Osteocyte (in vitro differentiated cells): ENCODE measurements around the gene MRI1. TPM values are rescaled to one million over a fixed set of nuclear protein-coding genes. Genes with fewer than 3 reads are reported as not detected.

Experiments
- DNase-seq: peaks from one replicate; pipeline ENCODE4 v3.0.0; 2021; ENCODE audit warnings: mixed read lengths; ENCODE audit not compliant: unreplicated experiment; ENCODE audit errors: extremely low spot score
- H3K27ac Mint-ChIP-seq: one replicate; pipeline ENCODE4 v1.8.0; 2021; ENCODE audit warnings: mild to moderate bottlenecking, mixed read lengths; ENCODE audit not compliant: unreplicated experiment
- H3K27me3 Mint-ChIP-seq: one replicate; pipeline ENCODE4 v1.8.0; 2021; ENCODE audit warnings: mixed read lengths; ENCODE audit not compliant: unreplicated experiment
- H3K36me3 Mint-ChIP-seq: one replicate; pipeline ENCODE4 v1.8.0; 2021; ENCODE audit warnings: mixed read lengths; ENCODE audit not compliant: unreplicated experiment
- H3K4me1 Mint-ChIP-seq: one replicate; pipeline ENCODE4 v1.8.0; 2021; ENCODE audit warnings: mixed read lengths; ENCODE audit not compliant: unreplicated experiment
- H3K4me3 Mint-ChIP-seq: one replicate; pipeline ENCODE4 v1.8.0; 2021; ENCODE audit warnings: mild to moderate bottlenecking, moderate library complexity, mixed read lengths; ENCODE audit not compliant: unreplicated experiment
- H3K9me3 Mint-ChIP-seq: one replicate; pipeline ENCODE4 v1.8.0; 2021; ENCODE audit warnings: mixed read lengths; ENCODE audit not compliant: unreplicated experiment
- total RNA-seq: library from RNA; stranded (reverse); gene quantifications from 2 replicates; pipeline ENCODE4 v1.2.1, GENCODE V29; 2021
- TF ChIP-seq, protein P1 (sequence below): fragments of 200-600 bp; sonication (generic); IDR thresholded peaks from 2 replicates; pipeline ENCODE4 v1.5.0; 2021; ENCODE audit warnings: antibody characterized with exemption, mild to moderate bottlenecking, moderate library complexity

MRI1 gene
- total RNA-seq, 1 donor from 2014 or later, result 22.5 TPM

DNA sequence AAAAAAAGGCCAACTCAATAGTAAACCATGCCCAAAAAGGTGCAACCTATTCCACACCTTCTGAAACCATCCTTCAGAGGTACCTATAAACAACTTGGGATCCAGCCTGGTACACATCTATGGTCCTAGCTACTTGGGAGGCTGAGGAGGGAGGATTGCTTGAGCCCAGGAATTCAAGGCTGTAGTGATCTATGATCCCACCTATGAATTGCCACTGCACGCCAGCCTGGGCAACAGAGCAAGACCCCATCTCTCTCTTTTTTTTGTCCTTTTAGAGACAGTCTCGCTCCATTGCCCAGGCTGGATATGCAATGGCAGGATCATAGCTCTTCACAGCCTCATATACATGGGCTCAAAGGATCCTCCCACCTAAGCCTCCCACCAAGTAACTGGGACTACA, 57.0 kb downstream of the MRI1 start:
- no peak for DNase-seq
- no peaks in the 10 kb centered on the region for H3K27me3 Mint-ChIP-seq
- peaks cover 20% of the 10 kb centered on the region for H3K36me3 Mint-ChIP-seq
- H3K4me1 Mint-ChIP-seq, result peaks cover 8% of the 10 kb centered on the region
- H3K27ac Mint-ChIP-seq, result no peak overlapping the region
- TF ChIP-seq, protein P1, sequence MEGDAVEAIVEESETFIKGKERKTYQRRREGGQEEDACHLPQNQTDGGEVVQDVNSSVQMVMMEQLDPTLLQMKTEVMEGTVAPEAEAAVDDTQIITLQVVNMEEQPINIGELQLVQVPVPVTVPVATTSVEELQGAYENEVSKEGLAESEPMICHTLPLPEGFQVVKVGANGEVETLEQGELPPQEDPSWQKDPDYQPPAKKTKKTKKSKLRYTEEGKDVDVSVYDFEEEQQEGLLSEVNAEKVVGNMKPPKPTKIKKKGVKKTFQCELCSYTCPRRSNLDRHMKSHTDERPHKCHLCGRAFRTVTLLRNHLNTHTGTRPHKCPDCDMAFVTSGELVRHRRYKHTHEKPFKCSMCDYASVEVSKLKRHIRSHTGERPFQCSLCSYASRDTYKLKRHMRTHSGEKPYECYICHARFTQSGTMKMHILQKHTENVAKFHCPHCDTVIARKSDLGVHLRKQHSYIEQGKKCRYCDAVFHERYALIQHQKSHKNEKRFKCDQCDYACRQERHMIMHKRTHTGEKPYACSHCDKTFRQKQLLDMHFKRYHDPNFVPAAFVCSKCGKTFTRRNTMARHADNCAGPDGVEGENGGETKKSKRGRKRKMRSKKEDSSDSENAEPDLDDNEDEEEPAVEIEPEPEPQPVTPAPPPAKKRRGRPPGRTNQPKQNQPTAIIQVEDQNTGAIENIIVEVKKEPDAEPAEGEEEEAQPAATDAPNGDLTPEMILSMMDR, result no peak
- no peak overlapping the region for H3K4me3 Mint-ChIP-seq
- no peaks in the 10 kb centered on the region for H3K9me3 Mint-ChIP-seq

DNA sequence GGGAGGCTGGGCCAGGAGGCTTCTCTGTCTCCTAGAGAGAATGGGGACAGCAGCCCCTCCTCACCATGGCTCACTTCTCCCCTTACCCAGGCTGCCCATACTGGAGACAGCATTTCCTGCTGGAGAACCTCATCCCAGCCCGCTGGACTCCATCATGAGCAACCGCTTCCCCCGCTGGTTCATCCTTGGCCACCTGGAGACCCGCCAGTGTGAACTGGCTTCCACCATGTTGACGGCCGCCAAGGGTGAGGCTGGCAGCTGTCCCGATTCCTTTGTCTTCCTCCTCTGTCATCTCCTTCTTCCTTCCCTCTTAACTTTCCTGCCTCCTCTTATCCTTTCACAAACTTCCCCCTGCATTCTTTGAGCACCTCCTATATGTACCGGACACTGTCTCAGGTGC, 58.9 kb downstream of the MRI1 start:
- peaks cover 8% of the 10 kb centered on the region for H3K4me1 Mint-ChIP-seq
- no peak for DNase-seq
- H3K36me3 Mint-ChIP-seq, result peaks cover 24% of the 10 kb centered on the region
- H3K27me3 Mint-ChIP-seq, result no peaks in the 10 kb centered on the region
- no peaks in the 10 kb centered on the region for H3K9me3 Mint-ChIP-seq
- TF ChIP-seq, protein P1, result no peak
- no peak overlapping the region for H3K27ac Mint-ChIP-seq
- H3K4me3 Mint-ChIP-seq, result no peak overlapping the region

Other genes starting within 250 kb of the MRI1 start
- 82.4 and 86.6 TPM in 2 replicates for gene C19orf53, start 9.9 kb downstream of the MRI1 start, total RNA-seq
- 14.0 and 15.1 TPM in 2 replicates for gene ZSWIM4, start 30.9 kb downstream of the MRI1 start, total RNA-seq
- gene NANOS3, start 112.6 kb downstream of the MRI1 start, total RNA-seq, result 1.1 and 3.5 TPM in 2 replicates
- 3.7 and 4.1 TPM in 2 replicates for gene BRME1, start 141.6 kb downstream of the MRI1 start, total RNA-seq
- 44.3 and 51.3 TPM in 2 replicates for gene CC2D1A, start 141.7 kb downstream of the MRI1 start, total RNA-seq
- gene PODNL1, start 173.9 kb downstream of the MRI1 start, total RNA-seq, result 2.3 and 2.4 TPM in 2 replicates
- gene DCAF15, start 188.0 kb downstream of the MRI1 start, total RNA-seq, result 27.4 and 29.3 TPM in 2 replicates
- 12.3 and 15.7 TPM in 2 replicates for gene RFX1, start 241.8 kb downstream of the MRI1 start, total RNA-seq